GM18870 (cell line): ENCODE data around the gene KLHL13.
"Not testable (repeated sequence)": the region's sequence is repeated elsewhere in the genome, so short reads cannot be mapped to it uniquely, and the experiment has no call there.

Experiments
- ATAC-seq: cut with Tn5 transposase; IDR thresholded peaks from one replicate; pipeline ENCODE4 v1.9.1; 2021; ENCODE audit warnings: moderate library complexity; ENCODE audit not compliant: unreplicated experiment

KLHL13 gene

GRCh38 chrX:118088084-118088483 lies 28.5 kb downstream of the KLHL13 start:
- ATAC-seq, result no peak

GRCh38 chrX:118074196-118074595 lies 42.4 kb downstream of the KLHL13 start:
- no peak for ATAC-seq

- ATAC-seq, result no peak
Observed at GRCh38 chrX:118066867-118067515, 49.6 kb downstream of the KLHL13 start.

- ATAC-seq, result peak; percentile 74
Observed at GRCh38 chrX:118062817-118063615, 53.6 kb downstream of the KLHL13 start.

- ATAC-seq, result peak; percentile 49
Observed at GRCh38 chrX:118062048-118062789, 54.4 kb downstream of the KLHL13 start.

GRCh38 chrX:118058924-118059323 lies 57.7 kb downstream of the KLHL13 start:
- ATAC-seq, result no peak

- ATAC-seq, result no peak
Observed at GRCh38 chrX:118056870-118057269, 59.7 kb downstream of the KLHL13 start.

- no peak for ATAC-seq
Observed at GRCh38 chrX:118049713-118050112, 66.9 kb downstream of the KLHL13 start.

GRCh38 chrX:118047446-118048186 lies 69.0 kb downstream of the KLHL13 start:
- no peak for ATAC-seq

GRCh38 chrX:118039591-118039990 lies 77.0 kb downstream of the KLHL13 start:
- ATAC-seq, result no peak

GRCh38 chrX:118038614-118039365 lies 77.8 kb downstream of the KLHL13 start:
- ATAC-seq, result no peak

GRCh38 chrX:118026631-118027030 lies 90.0 kb downstream of the KLHL13 start:
- no peak for ATAC-seq

GRCh38 chrX:118025226-118025625 lies 91.4 kb downstream of the KLHL13 start:
- ATAC-seq, result no peak

GRCh38 chrX:118024482-118024881 lies 92.1 kb downstream of the KLHL13 start:
- no peak for ATAC-seq

GRCh38 chrX:118022753-118023152 lies 93.9 kb downstream of the KLHL13 start:
- no peak for ATAC-seq

- no peak for ATAC-seq
Observed at GRCh38 chrX:118016422-118016821, 100.2 kb downstream of the KLHL13 start.

GRCh38 chrX:118002417-118002816 lies 114.2 kb downstream of the KLHL13 start:
- ATAC-seq, result not testable (repeated sequence)

- ATAC-seq, result no peak
Observed at GRCh38 chrX:118000518-118000917, 116.1 kb downstream of the KLHL13 start.

- no peak for ATAC-seq
Observed at GRCh38 chrX:117998171-117998570, 118.4 kb downstream of the KLHL13 start.

GRCh38 chrX:117996918-117997480 lies 119.6 kb downstream of the KLHL13 start:
- no peak for ATAC-seq
